HG03432 (cell line): ENCODE measurements around the gene MAST4.
"Not testable (repeated sequence)": the region's sequence is repeated elsewhere in the genome, so short reads cannot be mapped to it uniquely, and the experiment has no call there.

ENCODE experiments used
- ATAC-seq: cut with Tn5 transposase; IDR thresholded peaks from one replicate; pipeline ENCODE4 v1.9.1; 2021; ENCODE audit warnings: mild to moderate bottlenecking, moderate library complexity; ENCODE audit not compliant: unreplicated experiment

MAST4 gene

GRCh38 chr5:66694036-66694435 is 97.8 kb downstream of the MAST4 start:
- ATAC-seq = no peak

- not testable (repeated sequence) for ATAC-seq
Observed at GRCh38 chr5:66695840-66696239, 99.6 kb downstream of the MAST4 start.

GRCh38 chr5:66697796-66698564 is 101.8 kb downstream of the MAST4 start:
- ATAC-seq = no peak

- peak; percentile 88 for ATAC-seq
Observed at GRCh38 chr5:66701244-66701643, 105.1 kb downstream of the MAST4 start.

- no peak for ATAC-seq
Observed at GRCh38 chr5:66702426-66702825, 106.2 kb downstream of the MAST4 start.

DNA sequence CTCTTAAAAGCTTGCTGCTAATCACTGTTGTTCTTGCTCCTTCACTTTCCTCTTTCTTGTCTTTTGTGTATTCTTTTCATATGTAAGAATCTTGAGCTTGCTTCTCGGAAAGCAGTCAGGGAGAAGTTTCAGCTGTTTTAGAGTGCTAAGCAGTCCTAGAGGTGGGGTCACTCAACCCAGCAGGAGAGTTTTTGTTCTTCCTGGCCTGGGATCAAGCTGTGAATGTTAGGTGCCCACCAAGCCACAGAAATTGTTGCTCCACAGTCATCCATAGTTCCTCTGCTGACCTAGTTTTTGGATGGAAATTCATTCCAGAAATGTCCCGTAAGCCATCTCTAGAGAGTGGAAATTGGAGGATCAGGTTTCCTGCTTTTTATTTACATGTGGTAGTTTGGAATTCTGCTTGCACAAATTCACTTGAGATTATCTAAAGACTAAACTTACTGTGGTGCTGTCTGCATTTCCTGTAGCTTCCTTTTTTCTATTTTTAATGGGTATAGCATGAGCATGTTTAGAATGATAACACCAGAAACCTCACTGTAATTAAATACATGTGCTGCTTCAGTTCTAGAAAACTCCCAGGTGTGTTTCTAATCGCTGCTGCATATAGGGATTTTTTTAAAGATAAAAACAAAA is 108.7 kb downstream of the MAST4 start:
- ATAC-seq = no peak

GRCh38 chr5:66708368-66708767 is 112.2 kb downstream of the MAST4 start:
- peak; percentile 45 for ATAC-seq

GRCh38 chr5:66710557-66711088 is 114.4 kb downstream of the MAST4 start:
- ATAC-seq = no peak

- peak; percentile 90 for ATAC-seq
Observed at GRCh38 chr5:66713998-66714397, 117.8 kb downstream of the MAST4 start.

- no peak for ATAC-seq
Observed at GRCh38 chr5:66717455-66718373, 121.5 kb downstream of the MAST4 start.

- no peak for ATAC-seq
Observed at GRCh38 chr5:66718374-66719002, 122.3 kb downstream of the MAST4 start.

- ATAC-seq = no peak
Observed at GRCh38 chr5:66720780-66721179, 124.6 kb downstream of the MAST4 start.

- no peak for ATAC-seq
Observed at GRCh38 chr5:66722686-66723085, 126.5 kb downstream of the MAST4 start.

- ATAC-seq = no peak
Observed at GRCh38 chr5:66724349-66725139, 128.4 kb downstream of the MAST4 start.

GRCh38 chr5:66727630-66728029 is 131.4 kb downstream of the MAST4 start:
- no peak for ATAC-seq

- ATAC-seq = no peak
Observed at GRCh38 chr5:66728049-66728448, 131.9 kb downstream of the MAST4 start.

DNA sequence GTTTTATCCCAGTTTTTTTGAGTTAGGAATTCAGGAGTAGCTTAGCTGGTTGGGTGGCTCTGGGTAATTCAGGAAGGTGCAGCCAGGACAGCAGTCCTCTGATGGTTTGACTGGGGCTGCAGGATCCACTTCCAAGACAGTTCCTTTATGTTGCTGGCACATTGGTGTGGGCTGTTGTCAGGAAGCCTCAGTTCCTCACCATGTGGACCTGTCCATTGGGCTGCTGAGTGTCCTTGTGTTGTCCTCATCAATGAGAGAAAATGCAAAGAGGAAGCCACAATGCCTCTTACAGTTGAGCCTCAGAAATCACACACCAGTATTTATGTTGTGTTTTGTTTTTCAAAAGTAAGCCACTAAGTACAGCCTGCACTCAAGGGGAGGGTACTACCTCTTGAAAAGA is 140.9 kb downstream of the MAST4 start:
- ATAC-seq = no peak

DNA sequence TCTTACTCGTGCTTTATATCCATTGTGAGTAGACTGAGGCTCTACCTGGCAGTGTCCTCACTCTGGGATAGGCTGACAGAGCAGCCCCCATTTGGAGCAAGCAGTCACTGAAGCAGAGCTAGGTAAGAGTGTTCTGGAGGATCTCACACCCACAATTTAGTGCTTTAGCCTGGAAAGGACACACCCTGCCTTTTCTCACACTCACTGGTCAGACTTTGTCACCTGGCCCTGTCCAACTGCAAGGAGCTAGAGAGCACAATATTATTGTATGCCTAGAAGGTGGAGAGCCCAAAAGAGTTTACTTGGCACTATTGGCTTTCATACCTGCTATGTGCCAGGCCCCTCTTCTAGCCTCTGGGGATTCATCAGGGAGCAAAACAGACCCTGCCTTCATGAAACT is 141.9 kb downstream of the MAST4 start:
- no peak for ATAC-seq

- ATAC-seq = no peak
Observed at GRCh38 chr5:66739021-66739420, 142.8 kb downstream of the MAST4 start.

DNA sequence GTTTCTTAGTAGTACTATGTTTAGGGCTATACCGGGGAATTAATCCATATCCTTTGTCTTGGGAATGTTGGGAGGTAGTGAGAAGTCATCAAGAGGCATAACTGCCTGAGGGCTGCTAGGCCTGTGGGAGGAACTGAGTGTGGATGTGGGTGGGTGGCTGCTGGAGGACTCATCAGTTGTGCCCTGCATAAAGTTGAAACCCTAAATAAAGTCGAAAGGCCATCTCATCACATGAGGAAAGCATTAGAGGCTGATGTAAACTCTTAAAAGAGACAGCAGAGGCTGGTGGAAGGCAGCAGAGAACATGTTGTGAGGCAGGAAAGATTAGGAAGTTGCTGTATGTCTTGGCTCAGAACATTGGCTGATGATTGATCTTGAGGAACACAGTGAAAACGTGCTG is 143.8 kb downstream of the MAST4 start:
- no peak for ATAC-seq
